IPS-20b (cell line): Measurements from ENCODE around the gene CPM.

ENCODE experiments used
- H3K27ac ChIP-seq: one replicate; pipeline ENCODE4 v1.5.1; 2013; ENCODE audit warnings: low read length
- H3K27me3 ChIP-seq: 2 replicates; pipeline ENCODE4 v1.6.1; 2013; ENCODE audit warnings: mild to moderate bottlenecking, low read length, inconsistent platforms; ENCODE audit not compliant: insufficient read depth
- H3K36me3 ChIP-seq: 2 replicates; pipeline ENCODE4 v1.6.1; 2013; ENCODE audit warnings: low read depth, mild to moderate bottlenecking, inconsistent platforms, low read length, moderate library complexity; ENCODE audit not compliant: insufficient read depth
- H3K4me1 ChIP-seq: 2 replicates; pipeline ENCODE4 v1.6.1; 2013; ENCODE audit warnings: mild to moderate bottlenecking, control low read depth, inconsistent platforms, low read length, moderate library complexity; ENCODE audit not compliant: insufficient read depth
- H3K4me3 ChIP-seq: 2 replicates; pipeline ENCODE4 v1.5.1; 2013; ENCODE audit warnings: mild to moderate bottlenecking, low read length, inconsistent platforms
- H3K9ac ChIP-seq: 2 replicates; pipeline ENCODE4 v1.6.1; 2013; ENCODE audit warnings: low read depth, mild to moderate bottlenecking, inconsistent platforms, low read length, moderate library complexity
- H3K9me3 ChIP-seq: 2 replicates; pipeline ENCODE4 v1.6.1; 2013; ENCODE audit warnings: mild to moderate bottlenecking, low read depth, low read length, inconsistent platforms; ENCODE audit not compliant: insufficient read depth

CPM gene

DNA sequence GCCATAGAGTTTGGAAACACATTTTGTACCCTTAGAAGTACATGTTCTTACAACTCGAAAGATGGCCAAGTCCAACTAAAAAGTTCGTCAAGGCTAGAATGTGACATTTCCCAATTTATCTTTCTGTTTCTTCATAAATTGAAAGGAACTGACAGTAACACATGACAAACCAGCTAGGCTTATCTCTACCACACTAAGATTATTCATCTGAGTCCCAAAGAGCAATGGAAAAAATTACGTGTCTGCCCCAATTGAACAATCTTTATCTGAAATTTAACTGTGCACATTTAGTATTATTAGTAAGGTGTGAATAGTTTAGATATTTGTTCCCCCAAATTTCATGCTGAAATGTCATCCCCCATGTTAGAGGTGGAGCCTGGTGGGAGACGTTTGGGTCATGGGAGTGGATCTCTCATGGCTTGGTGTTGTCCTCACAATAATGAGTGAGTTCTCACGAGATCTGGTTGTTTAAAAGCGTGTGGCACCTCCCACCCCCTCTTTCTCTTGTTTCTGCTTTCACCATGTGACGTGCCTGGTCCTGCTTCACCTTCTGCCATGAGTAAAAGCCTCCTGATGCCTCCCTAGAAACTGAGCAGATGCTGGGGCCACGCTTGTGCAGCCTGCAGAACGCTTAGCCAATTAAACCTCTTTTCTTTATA, 13.3 kb downstream of the CPM start:
- Histone ChIP-seq H3K27ac (no peak overlapping the region), H3K27me3 (no peaks in the 10 kb centered on the region), H3K4me1 (no peaks in the 10 kb centered on the region), H3K36me3 (no peaks in the 10 kb centered on the region), H3K4me3 (no peak overlapping the region), H3K9me3 (no peaks in the 10 kb centered on the region), H3K9ac (no peak overlapping the region)

DNA sequence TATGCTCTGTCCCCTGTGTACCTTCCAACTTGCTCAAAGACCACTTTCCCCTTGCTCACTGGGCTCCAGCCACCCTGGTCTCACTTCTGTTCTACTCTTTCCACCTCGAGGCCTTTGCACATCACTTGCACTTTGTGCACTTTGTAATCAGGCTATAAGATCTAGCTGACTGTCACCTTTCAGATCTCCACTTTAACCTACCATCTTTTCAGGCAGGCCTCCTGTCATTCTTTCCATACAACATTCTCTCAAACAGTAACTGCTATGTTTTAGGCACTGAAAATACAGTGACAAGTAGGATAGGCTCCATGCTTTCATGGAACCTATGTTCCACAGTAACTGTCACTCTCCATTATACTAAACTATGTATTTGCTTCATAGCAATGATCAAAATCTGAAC, 14.0 kb downstream of the CPM start:
- Histone ChIP-seq H3K9ac (no peak overlapping the region), H3K9me3 (no peaks in the 10 kb centered on the region), H3K27ac (no peak overlapping the region), H3K4me3 (no peak overlapping the region), H3K36me3 (no peaks in the 10 kb centered on the region), H3K4me1 (no peaks in the 10 kb centered on the region), H3K27me3 (no peaks in the 10 kb centered on the region)

DNA sequence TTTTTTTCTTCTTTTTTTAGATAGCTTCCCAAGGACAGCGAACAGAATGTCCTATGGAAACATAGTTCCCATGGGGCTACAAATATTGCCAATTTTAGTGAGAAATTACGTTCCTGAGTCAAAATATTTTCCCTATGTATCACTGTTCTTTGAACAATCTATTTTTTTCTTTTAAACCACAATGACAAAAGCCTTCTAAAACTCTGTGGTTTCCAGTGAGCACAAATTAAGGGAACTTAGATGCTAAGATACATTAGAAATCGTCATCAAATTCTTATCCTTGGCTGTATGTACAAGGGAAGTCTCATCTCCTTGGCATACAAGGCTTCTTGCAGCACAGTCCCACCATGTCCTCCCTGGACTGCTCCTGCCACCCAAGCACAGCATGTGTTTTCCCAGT, 17.9 kb downstream of the CPM start:
- no peaks in the 10 kb centered on the region for H3K36me3 ChIP-seq
- H3K9me3 ChIP-seq: no peaks in the 10 kb centered on the region
- no peak overlapping the region for H3K27ac ChIP-seq
- no peaks in the 10 kb centered on the region for H3K27me3 ChIP-seq
- no peak overlapping the region for H3K9ac ChIP-seq
- no peaks in the 10 kb centered on the region for H3K4me1 ChIP-seq
- H3K4me3 ChIP-seq: no peak overlapping the region

DNA sequence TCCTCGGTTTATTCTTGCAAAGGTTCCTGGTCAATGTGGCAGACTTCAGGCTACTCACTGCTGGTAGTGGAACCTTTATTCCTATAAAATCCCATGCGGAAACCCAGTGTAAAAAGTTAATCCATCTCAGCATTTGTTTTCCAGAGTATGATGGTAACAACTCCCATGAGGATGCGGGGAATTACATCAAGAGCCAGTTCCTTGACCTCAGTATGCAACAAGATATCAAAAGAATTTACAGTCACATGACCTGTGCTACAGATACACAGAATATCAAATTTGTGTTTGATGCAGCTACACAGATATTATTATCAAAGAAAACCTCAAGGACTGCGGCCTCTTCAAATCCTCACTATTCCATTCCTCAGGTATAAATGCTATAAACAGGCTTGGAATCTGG, 19.3 kb downstream of the CPM start:
- no peaks in the 10 kb centered on the region for H3K9me3 ChIP-seq
- no peak overlapping the region for H3K27ac ChIP-seq

DNA sequence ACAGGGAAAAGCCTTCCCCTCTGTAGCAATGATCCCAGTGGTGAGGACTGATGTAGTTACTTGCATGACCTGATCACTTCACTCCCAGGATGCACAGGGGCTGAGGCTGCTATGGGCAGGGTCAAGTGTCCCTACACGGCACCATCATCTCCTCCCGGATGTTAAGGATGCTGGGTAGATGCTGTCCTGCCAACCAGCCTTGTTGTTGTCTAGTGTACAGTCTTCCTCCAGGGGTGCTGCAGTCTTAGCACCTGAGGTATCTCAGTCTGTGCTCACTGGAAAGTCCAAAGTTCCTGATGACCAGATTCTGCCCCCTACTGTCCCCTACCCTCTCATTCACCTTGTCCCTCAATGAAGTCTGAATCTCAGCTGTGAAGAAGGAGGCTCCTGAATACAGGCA, 20.1 kb downstream of the CPM start:
- H3K27me3 ChIP-seq: no peaks in the 10 kb centered on the region
- no peak overlapping the region for H3K4me3 ChIP-seq
- no peak overlapping the region for H3K27ac ChIP-seq
- no peaks in the 10 kb centered on the region for H3K36me3 ChIP-seq
- no peaks in the 10 kb centered on the region for H3K9me3 ChIP-seq
- no peaks in the 10 kb centered on the region for H3K4me1 ChIP-seq
- H3K9ac ChIP-seq: no peak overlapping the region

More for the DNA sequence above, 19.3 kb downstream of the CPM start:
- Histone ChIP-seq H3K4me3 (no peak overlapping the region), H3K27me3 (no peaks in the 10 kb centered on the region), H3K36me3 (no peaks in the 10 kb centered on the region), H3K4me1 (no peaks in the 10 kb centered on the region), H3K9ac (no peak overlapping the region)

DNA sequence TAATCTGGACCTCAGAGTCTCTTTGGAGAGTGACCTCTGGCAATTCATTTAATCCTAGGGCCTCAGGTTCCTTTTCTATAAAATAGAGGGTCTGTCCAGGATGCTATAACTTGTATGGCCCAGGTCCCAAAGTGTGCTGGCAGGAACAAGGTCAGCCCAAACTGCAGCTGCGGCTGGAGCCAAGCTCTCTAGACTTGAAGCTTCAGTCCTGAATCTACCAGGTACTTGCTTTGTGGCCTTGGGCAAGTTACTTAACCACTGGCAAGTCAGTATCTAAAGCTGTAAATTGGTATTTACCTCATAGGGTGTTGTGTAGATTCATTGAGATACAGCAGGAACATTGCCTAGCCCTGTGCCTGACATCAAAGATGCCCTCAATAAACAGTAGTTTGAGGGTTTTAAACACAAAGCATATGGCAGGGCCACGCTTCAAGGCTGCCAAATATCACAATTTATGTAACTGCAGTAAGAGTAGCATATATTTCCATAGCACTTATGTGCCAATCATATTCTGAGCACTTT, 21.7 kb downstream of the CPM start:
- H3K9ac ChIP-seq: no peak overlapping the region
- H3K27ac ChIP-seq: no peak overlapping the region
- no peaks in the 10 kb centered on the region for H3K36me3 ChIP-seq
- H3K4me3 ChIP-seq: no peak overlapping the region
- H3K27me3 ChIP-seq: no peaks in the 10 kb centered on the region
- H3K4me1 ChIP-seq: no peaks in the 10 kb centered on the region
- H3K9me3 ChIP-seq: no peaks in the 10 kb centered on the region

DNA sequence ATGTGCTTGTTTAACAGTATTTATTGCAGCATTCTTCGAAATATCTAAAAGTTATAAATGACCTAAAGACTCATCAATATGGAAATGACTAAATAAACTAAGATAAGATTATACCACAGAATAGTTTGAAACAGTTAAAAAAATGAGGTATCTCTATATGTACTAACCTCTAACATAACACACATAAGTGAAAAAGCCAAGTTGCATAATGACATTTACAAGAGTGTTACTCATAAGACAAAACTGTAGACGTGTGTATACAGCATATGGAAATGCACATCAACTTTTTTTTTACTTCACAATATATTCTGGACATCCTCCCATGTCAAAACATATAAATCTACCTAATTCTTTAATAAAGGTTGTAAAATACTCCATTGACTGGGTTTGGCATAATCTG, 22.8 kb downstream of the CPM start:
- no peaks in the 10 kb centered on the region for H3K27me3 ChIP-seq
- H3K4me3 ChIP-seq: no peak overlapping the region
- H3K9me3 ChIP-seq: no peaks in the 10 kb centered on the region
- H3K4me1 ChIP-seq: no peaks in the 10 kb centered on the region
- H3K36me3 ChIP-seq: no peaks in the 10 kb centered on the region
- no peak overlapping the region for H3K27ac ChIP-seq
- H3K9ac ChIP-seq: no peak overlapping the region

DNA sequence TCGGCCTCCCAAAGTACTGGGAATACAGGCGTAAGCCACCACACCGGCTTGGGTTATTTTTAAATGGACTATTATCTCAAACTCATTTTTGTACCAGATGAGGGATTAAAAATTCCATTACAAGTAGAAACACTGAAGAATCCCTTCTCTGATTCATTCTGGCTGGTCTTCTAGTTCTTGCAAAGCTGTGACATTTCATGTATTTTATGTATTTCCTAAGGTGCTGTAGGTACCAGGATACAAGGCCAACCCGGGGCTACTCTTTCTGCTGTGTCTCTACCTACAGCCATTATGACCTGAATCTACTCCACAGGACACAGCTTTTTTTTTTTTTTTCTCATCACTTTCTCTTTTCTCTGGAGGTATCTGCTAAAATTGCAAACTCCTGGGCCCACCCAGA, 24.9 kb downstream of the CPM start:
- H3K27ac ChIP-seq: no peak overlapping the region
- H3K4me1 ChIP-seq: no peaks in the 10 kb centered on the region
- H3K9ac ChIP-seq: no peak overlapping the region
- no peaks in the 10 kb centered on the region for H3K9me3 ChIP-seq
- no peaks in the 10 kb centered on the region for H3K36me3 ChIP-seq
- H3K27me3 ChIP-seq: no peaks in the 10 kb centered on the region
- H3K4me3 ChIP-seq: no peak overlapping the region

DNA sequence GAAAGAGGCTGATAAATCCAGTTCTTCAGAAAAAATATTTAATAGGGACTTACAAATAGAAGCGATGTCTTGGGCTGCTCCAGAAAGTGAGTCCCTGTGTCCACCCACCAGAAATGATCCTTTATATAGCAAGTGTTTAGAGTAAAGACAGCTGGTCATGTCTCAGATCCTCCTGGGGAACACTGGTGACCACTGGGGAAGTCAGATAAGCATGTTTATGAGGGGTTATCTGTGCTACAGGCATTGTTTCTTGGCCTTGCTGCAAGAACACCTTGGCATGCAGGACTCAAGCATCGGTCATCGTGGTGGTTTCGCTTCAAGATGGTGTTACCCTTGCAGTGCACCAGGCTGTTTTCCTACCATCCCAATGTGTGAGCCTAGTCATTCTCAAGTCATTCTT, 27.2 kb downstream of the CPM start:
- Histone ChIP-seq H3K27me3 (no peaks in the 10 kb centered on the region), H3K9me3 (no peaks in the 10 kb centered on the region), H3K4me1 (peaks cover 3% of the 10 kb centered on the region; the same call in 1 of the 2 replicates), H3K9ac (no peak overlapping the region), H3K4me3 (no peak overlapping the region), H3K27ac (no peak overlapping the region), H3K36me3 (no peaks in the 10 kb centered on the region)

DNA sequence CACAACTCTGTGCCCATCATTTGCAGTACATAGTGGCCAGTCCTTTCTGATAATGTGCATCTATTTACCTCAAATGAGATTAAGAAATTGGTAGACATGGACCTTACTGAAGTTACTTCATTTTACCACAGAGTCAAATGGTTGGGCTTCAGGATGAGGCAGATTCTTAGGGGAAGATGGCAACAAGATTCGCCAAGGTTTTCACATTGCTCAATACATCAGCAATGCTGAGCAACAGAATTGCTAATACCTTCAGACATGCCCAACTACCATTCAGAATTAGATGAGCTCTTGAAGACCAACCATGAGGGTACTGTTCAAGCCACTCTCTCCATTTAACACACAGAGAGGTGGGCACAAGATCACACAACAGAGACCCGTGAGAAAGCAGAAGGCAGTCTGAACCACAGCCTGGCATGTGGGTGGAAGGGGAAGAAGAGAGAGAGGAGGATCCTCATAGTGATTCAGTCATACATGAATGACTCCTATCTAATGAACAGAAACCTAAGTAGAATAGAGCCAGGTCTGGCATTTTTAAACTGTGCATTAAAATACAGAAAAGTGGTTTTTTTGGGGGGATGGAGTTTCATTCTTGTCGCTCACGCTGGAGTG, 28.5 kb downstream of the CPM start:
- H3K27me3 ChIP-seq: no peaks in the 10 kb centered on the region
- H3K4me1 ChIP-seq: peaks cover 3% of the 10 kb centered on the region; the same call in 1 of the 2 replicates
- no peak overlapping the region for H3K27ac ChIP-seq
- no peaks in the 10 kb centered on the region for H3K9me3 ChIP-seq
- no peak overlapping the region for H3K9ac ChIP-seq
- H3K36me3 ChIP-seq: no peaks in the 10 kb centered on the region
- H3K4me3 ChIP-seq: no peak overlapping the region

DNA sequence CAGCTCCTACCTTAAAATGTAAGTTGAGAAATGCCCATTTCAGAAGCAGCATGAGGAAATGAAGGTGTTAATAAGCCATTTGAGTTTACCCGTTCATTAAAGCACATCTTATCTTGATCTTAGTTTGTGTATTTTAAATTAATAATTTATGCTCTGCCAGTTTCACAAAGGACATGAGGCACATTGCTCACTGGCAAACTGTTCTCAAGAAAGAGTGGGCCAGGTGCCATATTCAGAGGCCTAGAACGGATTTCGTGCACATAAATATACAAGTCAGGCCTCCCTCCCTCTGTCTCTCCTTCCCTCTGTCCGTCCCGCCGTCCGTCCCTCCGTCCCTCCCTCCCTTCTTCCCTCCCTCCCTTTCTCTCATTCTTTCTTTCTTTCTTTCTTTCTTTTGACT, 29.5 kb downstream of the CPM start:
- H3K9me3 ChIP-seq: no peaks in the 10 kb centered on the region
- peaks cover 3% of the 10 kb centered on the region; the same call in 1 of the 2 replicates for H3K4me1 ChIP-seq
- no peak overlapping the region for H3K4me3 ChIP-seq
- no peak overlapping the region for H3K9ac ChIP-seq
- no peak overlapping the region for H3K27ac ChIP-seq
- no peaks in the 10 kb centered on the region for H3K27me3 ChIP-seq
- no peaks in the 10 kb centered on the region for H3K36me3 ChIP-seq

DNA sequence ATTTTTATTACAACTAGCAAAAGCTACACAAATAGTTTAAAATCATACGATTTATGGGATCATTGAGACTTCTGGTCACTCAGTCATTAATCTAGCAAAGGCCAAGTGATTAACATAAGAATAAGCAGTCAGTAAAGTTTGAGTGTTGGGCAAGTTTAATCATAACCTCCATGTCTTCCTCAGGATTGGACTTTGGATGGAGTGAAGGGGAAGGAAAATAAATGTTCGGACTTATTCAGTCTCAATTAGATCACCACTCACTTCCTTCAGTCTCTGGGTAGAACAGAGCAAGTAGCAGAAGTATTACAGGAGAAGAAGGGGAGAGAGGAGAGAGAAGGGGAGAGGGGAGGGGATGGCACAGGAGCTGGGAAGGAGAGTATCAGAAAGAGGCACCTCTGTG, 31.4 kb downstream of the CPM start:
- H3K4me1 ChIP-seq: peaks cover 3% of the 10 kb centered on the region; the same call in 1 of the 2 replicates
- no peak overlapping the region for H3K27ac ChIP-seq
- H3K27me3 ChIP-seq: no peaks in the 10 kb centered on the region
- no peak overlapping the region for H3K4me3 ChIP-seq
- H3K36me3 ChIP-seq: no peaks in the 10 kb centered on the region
- H3K9ac ChIP-seq: no peak overlapping the region
- no peaks in the 10 kb centered on the region for H3K9me3 ChIP-seq
